SJCRH30 (cell line): Measurements from ENCODE around the gene UBE2D2. TPM values are rescaled to one million over a fixed set of nuclear protein-coding genes. Genes with fewer than 3 reads are reported as not detected.
"Not testable (repeated sequence)": the region's sequence is repeated elsewhere in the genome, so short reads cannot be mapped to it uniquely, and the experiment has no call there.

Source experiments
- DNase-seq, 2 experiments: peaks; one replicate each; pipeline ENCODE4 v3.0.0-alpha.2; 2015 to 2020
- H3K27ac ChIP-seq: fragments of 250-450 bp; sonication (Bioruptor Pico); 2 replicates; pipeline ENCODE4 v1.5.1; 2020; ENCODE audit warnings: mild to moderate bottlenecking, moderate library complexity
- H3K27me3 ChIP-seq: fragments of 250-450 bp; sonication (Bioruptor Pico); 2 replicates; pipeline ENCODE4 v1.5.1; 2020; ENCODE audit warnings: mild to moderate bottlenecking, moderate library complexity
- H3K36me3 ChIP-seq: fragments of 250-450 bp; sonication (Bioruptor Pico); 2 replicates; pipeline ENCODE4 v1.5.1; 2020; ENCODE audit warnings: mild to moderate bottlenecking, moderate library complexity
- H3K4me1 ChIP-seq: fragments of 250-450 bp; sonication (Bioruptor Pico); 2 replicates; pipeline ENCODE4 v1.5.1; 2020; ENCODE audit warnings: mild to moderate bottlenecking, moderate library complexity
- H3K4me3 ChIP-seq: fragments of 250-450 bp; sonication (Bioruptor Pico); 2 replicates; pipeline ENCODE4 v1.5.1; 2020; ENCODE audit warnings: mild to moderate bottlenecking, moderate library complexity
- H3K9me3 ChIP-seq: fragments of 250-450 bp; sonication (Bioruptor Pico); replicated peaks from 2 replicates; pipeline ENCODE4 v1.5.1; 2020; ENCODE audit warnings: mild to moderate bottlenecking, moderate library complexity
- total RNA-seq: library from RNA; depleted of rRNA; stranded (reverse); fragments of >200 nt; shearing (Covaris generic); gene quantifications from 2 replicates; pipeline ENCODE4 v1.2.3, GENCODE V29; 2014

The UBE2D2 gene
- total RNA-seq, 1 experiment from 2014 or later, result 106 TPM

DNA sequence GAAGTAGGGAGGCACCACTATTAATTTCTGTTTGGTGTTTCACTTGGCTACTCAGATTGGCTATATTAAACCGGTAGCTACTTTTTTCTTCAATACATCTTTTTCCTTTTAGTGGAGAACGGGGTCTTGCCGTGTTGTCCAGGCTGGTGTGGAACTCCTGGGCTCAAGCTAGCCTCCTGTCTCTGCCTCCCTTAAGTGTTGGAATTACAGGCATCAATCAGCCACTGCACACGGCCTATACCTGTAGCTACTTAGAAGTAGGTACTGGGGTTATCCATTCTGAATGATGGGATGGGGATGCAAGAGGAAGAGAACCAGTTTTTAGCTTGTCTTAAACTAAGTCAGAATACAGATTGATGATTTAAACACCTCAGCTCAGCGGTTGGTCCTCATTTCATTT lies 1.7 kb downstream of the UBE2D2 start:
- no peaks in the 10 kb centered on the region for H3K27me3 ChIP-seq
- peak overlapping the region; percentile 78 for H3K4me3 ChIP-seq
- no peak overlapping the region for H3K27ac ChIP-seq
- peaks cover 3% of the 10 kb centered on the region; the same call in 1 of the 2 replicates for H3K4me1 ChIP-seq
- DNase-seq, result no peak
- no peaks in the 10 kb centered on the region for H3K9me3 ChIP-seq
- H3K36me3 ChIP-seq, result peaks cover 16% of the 10 kb centered on the region

DNA sequence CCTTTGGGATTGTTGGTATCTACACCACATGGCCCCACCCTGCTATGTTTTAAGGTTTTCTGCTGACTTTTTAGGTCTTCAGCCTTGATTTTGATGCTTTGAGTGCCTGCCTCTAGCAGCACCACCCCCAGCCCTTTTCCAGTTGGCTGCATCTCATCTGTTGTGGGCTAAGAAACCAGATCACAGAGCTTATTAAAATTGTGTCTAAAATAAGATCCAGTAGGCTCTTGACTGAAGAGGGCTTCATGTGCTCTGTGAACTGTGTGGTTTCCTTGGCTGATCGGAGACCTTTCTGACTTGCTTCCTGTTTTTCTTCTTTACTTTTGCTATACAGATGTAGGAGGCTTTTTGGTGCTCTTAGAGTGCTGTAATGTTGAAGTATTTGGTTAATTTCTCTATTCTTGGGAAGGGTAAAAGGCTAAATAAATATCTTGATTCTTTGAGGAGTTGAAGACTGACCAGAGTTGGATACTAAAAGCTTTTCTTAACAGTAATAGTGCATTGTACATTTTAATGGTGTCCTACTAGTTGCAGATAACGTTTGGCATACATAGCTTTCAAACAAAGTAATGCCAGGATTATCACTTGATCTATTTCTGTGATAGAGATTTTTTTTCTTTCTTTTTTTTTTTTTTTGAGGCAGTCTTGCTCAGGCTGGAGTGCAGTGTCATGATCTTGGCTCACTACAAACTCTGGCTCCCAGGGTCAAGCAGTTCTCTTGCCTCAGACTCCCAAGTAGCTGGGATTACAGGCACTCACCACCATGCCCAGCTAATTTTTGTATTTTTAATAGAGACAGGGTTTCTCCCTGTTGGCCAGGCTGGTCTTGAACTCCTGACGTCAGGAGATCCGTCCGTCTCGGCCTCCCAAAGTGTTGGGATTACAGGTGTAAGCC lies 4.5 kb downstream of the UBE2D2 start:
- H3K4me1 ChIP-seq, result no peaks in the 10 kb centered on the region; the same call in 1 of the 2 replicates
- H3K9me3 ChIP-seq, result no peaks in the 10 kb centered on the region
- H3K27me3 ChIP-seq, result no peaks in the 10 kb centered on the region
- H3K27ac ChIP-seq, result no peak overlapping the region
- H3K4me3 ChIP-seq, result no peak overlapping the region
- DNase-seq, result no peak
- H3K36me3 ChIP-seq, result peaks cover 39% of the 10 kb centered on the region

DNA sequence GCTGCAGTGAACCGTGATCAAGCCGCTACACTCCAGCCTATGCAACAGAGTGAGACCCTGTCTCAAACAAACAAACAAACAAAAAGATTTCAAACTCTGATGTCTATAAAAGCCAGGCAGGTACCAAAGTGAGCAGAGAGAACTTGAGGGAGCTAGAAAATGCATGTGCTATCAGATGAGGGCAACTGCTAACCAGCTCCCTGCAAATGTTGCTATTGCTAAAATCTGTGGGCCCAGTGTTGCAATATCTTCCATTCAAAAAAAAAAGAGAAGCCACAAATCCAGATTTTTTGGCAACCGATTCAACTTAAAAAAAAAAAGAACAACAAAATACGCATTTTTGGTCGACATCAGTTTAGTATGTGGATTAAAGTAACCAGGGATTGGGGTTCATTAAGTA lies 5.5 kb downstream of the UBE2D2 start:
- no peak for DNase-seq
- Histone ChIP-seq H3K27ac (no peak overlapping the region), H3K9me3 (no peaks in the 10 kb centered on the region), H3K4me1 (no peaks in the 10 kb centered on the region), H3K4me3 (no peak overlapping the region), H3K36me3 (peaks cover 39% of the 10 kb centered on the region), H3K27me3 (no peaks in the 10 kb centered on the region)

DNA sequence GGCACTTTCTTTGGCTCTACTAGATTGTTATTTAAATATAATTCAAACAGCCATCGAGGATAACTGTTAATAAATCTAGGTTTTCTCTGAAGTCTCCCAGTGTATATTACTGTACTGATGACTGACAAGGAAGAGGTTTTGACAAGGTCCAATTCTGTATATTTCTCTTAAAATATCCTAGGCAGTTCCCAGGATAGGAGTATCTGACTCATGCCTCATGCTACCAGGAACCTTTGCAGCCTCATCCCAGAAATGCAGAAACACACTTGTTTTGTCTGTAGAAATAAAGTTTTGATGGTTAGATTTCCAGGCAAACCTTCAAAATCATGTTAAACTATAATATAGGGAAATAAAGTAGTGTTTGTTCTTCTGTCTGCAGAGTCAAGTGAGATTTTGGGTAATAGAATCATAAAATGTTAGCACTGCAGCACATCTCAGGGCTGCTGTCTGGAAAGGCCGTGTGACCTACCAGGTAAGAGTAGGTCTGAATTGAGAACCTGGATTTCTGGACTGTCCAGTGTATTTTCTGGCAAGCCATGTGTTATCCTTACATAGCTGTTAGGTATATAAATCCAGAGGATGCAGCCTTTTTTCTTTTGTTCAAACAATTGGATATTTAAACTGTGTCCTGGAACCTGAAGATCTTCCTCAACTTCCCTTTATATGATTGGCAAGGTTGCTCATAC lies 8.3 kb downstream of the UBE2D2 start:
- no peak overlapping the region for H3K4me3 ChIP-seq
- H3K4me1 ChIP-seq, result no peaks in the 10 kb centered on the region
- no peaks in the 10 kb centered on the region for H3K9me3 ChIP-seq
- peaks cover 39% of the 10 kb centered on the region for H3K36me3 ChIP-seq
- DNase-seq, result no peak
- H3K27me3 ChIP-seq, result no peaks in the 10 kb centered on the region
- no peak overlapping the region for H3K27ac ChIP-seq

DNA sequence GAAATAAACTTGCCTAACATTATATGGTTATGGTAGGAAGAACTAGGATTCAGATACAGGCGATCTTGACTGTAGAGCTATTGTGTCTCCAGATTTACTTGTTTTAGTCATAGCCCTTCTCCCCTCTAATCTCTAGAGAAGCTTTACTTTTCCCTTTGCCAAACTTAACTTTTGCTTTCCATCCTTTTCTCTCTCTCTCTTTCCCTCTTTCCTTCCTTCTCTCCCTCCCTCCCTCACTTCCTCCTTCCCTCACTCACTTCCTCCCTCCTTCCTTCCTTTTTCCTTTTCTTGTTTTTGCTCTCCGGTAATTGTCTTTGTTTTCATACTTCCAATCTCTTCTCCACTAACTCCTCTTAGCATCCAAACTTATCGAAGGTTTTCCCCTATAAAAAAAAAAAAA lies 10.4 kb downstream of the UBE2D2 start:
- H3K27me3 ChIP-seq, result no peaks in the 10 kb centered on the region
- H3K9me3 ChIP-seq, result no peaks in the 10 kb centered on the region
- H3K4me1 ChIP-seq, result no peaks in the 10 kb centered on the region
- no peak for DNase-seq
- H3K36me3 ChIP-seq, result peaks cover 33% of the 10 kb centered on the region
- H3K4me3 ChIP-seq, result no peak overlapping the region
- H3K27ac ChIP-seq, result no peak overlapping the region

DNA sequence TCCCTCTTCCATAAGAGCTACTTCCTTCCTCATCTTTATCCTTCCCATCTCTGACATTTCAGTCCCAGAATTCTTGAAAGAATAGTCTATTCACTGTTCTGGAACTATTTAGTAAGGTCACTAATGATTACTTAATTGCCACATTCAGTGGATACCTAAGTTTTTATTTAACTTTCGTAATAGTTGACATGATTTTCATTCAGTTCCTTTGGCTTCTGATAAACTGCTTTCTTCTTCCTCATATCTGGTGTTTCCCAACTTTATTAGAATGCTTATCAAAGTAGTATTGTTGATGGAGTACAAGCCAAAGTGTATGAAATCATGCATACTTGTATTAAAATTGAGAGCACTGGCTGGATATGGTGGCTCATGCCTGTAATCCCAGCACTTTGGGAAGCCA lies 10.8 kb downstream of the UBE2D2 start:
- Histone ChIP-seq H3K27ac (no peak overlapping the region), H3K36me3 (peaks cover 32% of the 10 kb centered on the region), H3K9me3 (no peaks in the 10 kb centered on the region), H3K4me3 (no peak overlapping the region), H3K4me1 (no peaks in the 10 kb centered on the region), H3K27me3 (no peaks in the 10 kb centered on the region)
- no peak for DNase-seq

DNA sequence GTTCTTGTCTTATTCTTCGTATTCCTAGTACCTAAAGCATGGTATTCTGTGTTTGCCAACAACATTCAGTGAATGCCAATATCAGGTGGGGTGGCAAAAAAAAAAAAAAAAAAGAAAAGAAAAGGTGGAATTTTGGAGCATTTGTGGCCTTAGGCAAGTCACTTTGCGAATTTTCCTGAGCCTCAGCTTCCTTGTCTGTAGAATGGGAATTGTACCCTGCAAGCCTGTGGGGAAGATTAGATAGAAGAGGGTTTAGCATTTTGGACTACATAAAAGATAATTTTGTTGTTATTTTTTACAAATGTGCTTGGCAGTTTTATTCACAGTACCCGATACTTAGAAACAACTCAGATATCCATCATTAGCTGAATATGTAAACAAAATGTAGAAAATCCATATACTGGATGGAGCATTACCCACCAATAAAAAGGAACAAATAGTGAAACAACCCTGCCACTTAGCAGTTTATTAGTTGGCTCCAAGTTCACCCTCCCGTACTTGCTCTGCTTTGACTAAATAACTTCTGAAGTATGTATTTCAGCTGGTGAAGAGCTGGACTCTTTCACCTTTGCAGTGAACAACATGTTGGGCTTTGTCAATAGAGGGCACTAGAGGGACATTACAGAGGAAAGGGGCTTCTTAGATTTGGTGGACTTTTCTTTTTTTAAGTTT lies 13.6 kb downstream of the UBE2D2 start:
- peaks cover 4% of the 10 kb centered on the region; the same call in 1 of the 2 replicates for H3K4me1 ChIP-seq
- DNase-seq, result peak; percentile 15 to 56
- no peaks in the 10 kb centered on the region for H3K27me3 ChIP-seq
- no peaks in the 10 kb centered on the region for H3K9me3 ChIP-seq
- H3K4me3 ChIP-seq, result no peak overlapping the region
- peaks cover 14% of the 10 kb centered on the region for H3K36me3 ChIP-seq
- no peak overlapping the region for H3K27ac ChIP-seq

DNA sequence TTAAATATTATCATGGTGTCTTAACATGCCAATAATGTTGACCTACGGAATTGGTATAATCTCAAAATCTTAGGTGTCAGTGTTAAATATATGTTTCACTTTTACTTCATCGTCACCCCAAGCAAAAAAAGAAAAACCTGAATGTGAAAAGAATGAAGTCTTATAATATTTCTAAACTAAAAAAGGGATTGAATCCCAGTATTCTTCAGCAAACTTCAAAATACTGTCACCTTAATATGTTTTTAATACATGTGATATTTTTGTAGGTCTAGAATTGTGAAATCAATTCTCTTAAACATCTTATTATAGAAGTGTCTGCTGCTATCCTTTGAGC lies 14.1 kb downstream of the UBE2D2 start:
- no peak for DNase-seq
- Histone ChIP-seq H3K4me1 (peaks cover 4% of the 10 kb centered on the region; the same call in 1 of the 2 replicates), H3K27ac (no peak overlapping the region), H3K4me3 (no peak overlapping the region), H3K27me3 (no peaks in the 10 kb centered on the region), H3K36me3 (peaks cover 9% of the 10 kb centered on the region), H3K9me3 (no peaks in the 10 kb centered on the region)

DNA sequence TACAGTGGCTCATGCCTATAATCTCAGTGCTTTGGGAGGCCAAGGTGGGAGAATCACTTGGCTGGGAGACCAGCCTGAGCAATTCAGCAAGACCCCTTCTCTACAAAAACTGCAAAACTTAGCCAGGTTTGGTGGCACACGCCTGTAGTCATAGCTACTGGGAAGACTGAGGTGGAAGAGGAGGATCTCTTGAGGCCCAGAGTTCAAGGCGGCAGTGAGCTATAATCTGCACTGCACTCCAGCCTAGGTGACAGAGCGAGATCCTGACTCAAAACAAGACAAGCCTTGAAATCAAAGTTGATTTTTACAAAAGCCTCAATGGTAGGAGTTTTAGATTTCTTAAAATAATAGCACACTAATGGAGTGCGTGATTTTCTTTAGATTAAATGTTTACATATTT lies 14.6 kb downstream of the UBE2D2 start:
- Histone ChIP-seq H3K27ac (no peak overlapping the region), H3K9me3 (no peaks in the 10 kb centered on the region), H3K4me3 (no peak overlapping the region), H3K4me1 (peaks cover 4% of the 10 kb centered on the region; the same call in 1 of the 2 replicates), H3K36me3 (peaks cover 5% of the 10 kb centered on the region), H3K27me3 (no peaks in the 10 kb centered on the region)
- no peak for DNase-seq

DNA sequence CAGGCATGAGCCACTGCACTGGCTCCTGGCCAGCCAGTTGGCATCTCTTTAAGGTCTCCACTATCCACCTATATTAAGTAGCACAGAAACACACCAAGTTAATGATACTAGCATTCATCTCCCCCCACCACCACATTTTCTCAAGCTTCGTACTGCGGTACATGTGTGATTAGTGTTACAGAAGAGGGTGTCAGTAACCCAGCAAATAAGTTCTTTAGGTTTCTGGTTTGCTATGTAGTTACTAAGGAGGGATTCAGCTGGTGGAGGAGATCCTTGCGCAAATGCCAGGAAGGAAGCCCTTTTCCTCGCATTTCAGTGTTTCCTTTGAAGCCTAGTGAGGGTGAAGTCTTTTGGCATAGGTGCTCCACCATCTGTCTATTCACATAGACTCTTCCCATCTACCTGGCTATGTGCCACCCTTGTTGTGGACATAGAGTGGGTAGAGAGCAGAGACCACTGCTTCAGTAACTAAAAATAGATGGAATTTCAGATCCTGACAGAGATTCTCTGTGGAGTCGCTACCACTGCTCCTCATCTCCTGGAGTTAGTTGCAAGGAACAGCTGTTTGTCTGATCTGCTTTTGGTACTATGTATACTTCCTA lies 16.7 kb downstream of the UBE2D2 start:
- Histone ChIP-seq H3K4me3 (no peak overlapping the region), H3K4me1 (peaks cover 4% of the 10 kb centered on the region; the same call in 1 of the 2 replicates), H3K9me3 (no peaks in the 10 kb centered on the region), H3K36me3 (peaks cover 3% of the 10 kb centered on the region), H3K27me3 (no peaks in the 10 kb centered on the region), H3K27ac (no peak overlapping the region)
- DNase-seq, result peak in 1 of 2 experiments; percentile 11

DNA sequence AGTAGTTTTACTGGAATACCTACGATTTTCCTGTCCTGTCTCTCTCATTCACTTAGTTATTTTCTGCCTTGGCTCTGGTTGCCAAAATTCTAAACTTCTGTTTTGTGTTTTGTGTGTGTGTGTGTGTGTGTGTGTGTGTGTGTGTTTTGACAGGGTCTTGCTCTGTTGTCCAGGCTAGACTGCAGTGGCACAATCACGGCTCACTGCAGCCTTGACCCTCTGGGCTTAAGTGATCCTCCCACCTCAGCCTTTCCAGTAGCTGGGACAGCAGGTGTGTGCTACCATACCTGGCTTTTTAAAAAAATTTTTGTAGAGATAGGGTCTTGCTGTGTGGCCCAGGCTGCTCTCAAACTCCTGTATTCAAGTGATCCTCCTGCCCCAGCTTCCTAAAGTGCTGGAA lies 17.2 kb downstream of the UBE2D2 start:
- H3K27ac ChIP-seq, result no peak overlapping the region
- no peak overlapping the region for H3K4me3 ChIP-seq
- no peaks in the 10 kb centered on the region for H3K9me3 ChIP-seq
- H3K36me3 ChIP-seq, result peaks cover 2% of the 10 kb centered on the region
- DNase-seq, result no peak
- H3K27me3 ChIP-seq, result no peaks in the 10 kb centered on the region
- H3K4me1 ChIP-seq, result peaks cover 4% of the 10 kb centered on the region; the same call in 1 of the 2 replicates

DNA sequence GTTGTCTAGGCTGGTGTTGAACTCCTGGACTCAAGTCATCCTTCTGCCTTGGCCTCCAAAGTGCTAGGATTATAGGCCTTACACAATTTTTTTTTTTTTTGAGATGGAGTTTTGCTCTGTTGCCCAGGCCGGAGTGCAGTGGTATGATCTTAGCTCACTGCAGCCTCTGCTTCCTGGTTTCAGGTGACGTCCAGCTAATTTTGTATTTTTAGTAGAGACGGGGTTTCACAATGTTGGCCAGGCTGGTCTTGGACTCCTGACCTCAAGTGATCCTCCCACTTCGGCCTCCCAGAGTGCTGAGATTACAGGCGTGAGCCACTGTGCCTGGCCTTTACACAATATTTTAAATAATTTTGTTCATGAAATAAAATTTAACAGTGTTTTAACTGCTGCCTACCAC lies 21.0 kb downstream of the UBE2D2 start:
- not testable (repeated sequence) for H3K9me3 ChIP-seq, H3K27me3 ChIP-seq, H3K4me3 ChIP-seq, DNase-seq, H3K4me1 ChIP-seq, H3K27ac ChIP-seq
- H3K36me3 ChIP-seq, result peaks cover 11% of the 10 kb centered on the region

DNA sequence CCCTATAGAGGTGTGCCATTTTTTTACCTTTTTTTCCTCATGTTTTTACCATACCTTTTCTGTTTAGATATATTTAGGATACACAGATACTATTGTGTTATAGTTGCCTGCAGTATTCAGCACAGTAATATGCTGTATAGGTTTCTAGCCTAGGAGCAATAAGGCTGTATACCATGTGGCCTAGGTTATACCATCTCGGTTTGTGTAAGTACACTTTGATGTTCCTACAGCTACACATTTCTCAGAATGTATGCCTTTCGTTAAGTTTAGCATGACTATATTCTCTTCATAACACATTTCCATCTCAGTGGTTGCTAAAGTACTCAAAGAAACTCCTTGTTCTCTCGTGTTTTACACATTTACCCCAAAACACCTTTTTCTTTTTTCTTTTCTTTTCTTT lies 23.0 kb downstream of the UBE2D2 start:
- Histone ChIP-seq H3K27me3 (no peaks in the 10 kb centered on the region), H3K9me3 (no peaks in the 10 kb centered on the region), H3K4me3 (no peak overlapping the region), H3K27ac (no peak overlapping the region), H3K4me1 (no peaks in the 10 kb centered on the region), H3K36me3 (peaks cover 11% of the 10 kb centered on the region)
- no peak for DNase-seq

DNA sequence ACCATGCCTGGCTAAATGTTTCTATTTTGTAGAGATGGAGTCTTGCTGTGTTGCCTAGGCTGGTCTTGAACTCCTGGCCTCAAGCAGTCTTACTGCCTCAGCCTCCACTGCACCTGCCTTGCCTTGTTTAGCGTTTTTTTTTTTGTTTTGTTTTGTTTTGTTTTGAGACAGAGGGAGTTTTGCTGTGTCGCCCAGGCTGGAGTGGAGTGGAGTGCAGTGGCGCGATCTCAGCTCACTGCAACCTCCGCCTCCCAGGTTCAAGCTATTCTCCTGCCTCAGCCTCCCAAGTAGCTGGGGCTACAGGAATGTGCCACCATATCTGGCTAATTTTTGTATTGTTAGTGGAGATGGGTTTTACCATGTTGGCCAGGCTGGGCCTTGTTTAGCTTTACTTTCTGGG lies 27.0 kb downstream of the UBE2D2 start:
- H3K9me3 ChIP-seq, H3K27me3 ChIP-seq, H3K4me3 ChIP-seq, H3K27ac ChIP-seq, H3K4me1 ChIP-seq, DNase-seq: not testable (repeated sequence)
- H3K36me3 ChIP-seq, result peaks cover 16% of the 10 kb centered on the region

DNA sequence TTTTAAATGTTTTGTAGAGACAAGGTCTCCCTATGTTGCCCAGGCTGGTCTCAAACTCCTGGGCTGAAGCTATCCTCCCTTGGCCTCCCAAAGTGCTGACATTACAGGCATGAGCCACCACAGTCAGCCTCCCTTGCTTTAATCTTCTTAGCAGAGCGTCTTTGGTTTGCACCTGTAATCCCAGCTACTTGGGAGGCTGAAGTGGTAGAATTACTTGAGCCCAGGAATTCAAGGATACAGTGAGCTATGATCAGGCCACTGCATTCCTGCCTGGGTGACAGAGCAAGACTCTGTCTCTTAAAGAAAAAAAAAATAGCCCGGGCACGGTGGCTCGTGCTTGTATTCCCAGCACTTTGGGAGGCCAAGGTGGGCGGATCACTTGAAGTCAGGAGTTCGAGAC lies 27.8 kb downstream of the UBE2D2 start:
- Histone ChIP-seq H3K36me3 (peaks cover 15% of the 10 kb centered on the region), H3K4me1 (no peaks in the 10 kb centered on the region), H3K4me3 (no peak overlapping the region), H3K27me3 (no peaks in the 10 kb centered on the region), H3K27ac (no peak overlapping the region), H3K9me3 (no peaks in the 10 kb centered on the region)
- DNase-seq, result no peak
